ENCODE data around the gene MARK3.
A peak's percentile ranks its signal among the peaks of the same experiment; 100 is the strongest.
"Not testable (repeated sequence)": the region's sequence is repeated elsewhere in the genome, so short reads cannot be mapped to it uniquely, and the experiment has no call there.

Gene MARK3

DNA sequence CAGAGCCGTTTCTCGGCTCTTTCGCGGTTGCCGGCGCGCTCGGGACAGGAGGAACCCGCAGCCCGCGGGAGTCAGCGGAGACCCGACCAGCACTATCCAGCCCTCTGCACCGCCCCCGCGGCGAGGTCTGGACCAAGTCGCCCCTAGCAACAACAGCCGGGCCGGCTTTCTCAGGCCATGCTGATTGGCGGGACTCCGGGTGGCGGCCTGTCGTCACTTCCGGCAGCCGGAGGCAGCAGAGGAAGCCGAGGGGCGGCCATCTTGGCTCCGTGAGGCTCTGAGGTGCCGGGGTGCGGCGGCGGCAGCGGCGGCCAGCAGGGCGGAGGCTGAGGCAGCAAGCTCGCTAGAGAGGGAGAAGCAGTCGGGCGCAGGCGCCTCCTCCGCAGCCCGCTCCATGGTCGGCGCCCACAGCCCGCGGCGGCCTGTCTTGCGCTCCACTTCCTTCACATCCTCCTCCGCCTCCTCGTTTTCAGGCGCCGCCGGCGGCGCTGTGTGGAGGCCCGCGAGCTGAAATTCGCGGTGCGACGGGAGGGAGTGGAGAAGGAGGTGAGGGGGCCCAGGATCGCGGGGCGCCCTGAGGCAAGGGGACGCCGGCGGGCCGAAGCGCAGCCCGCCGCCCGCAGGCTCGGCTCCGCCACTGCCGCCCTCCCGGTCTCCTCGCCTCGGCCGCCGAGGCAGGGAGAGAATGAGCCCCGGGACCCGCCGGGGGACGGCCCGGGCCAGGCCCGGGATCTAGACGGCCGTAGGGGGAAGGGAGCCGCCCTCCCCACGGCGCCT, at the start of gene MARK3:
MARK3 (plus strand) TSS at position 264 of the 777 bp plus-strand sequence. CDS start 615 bp downstream, outside the sequence.
- DNase-seq, result peak; percentile 92 to 95 (median 94)

DNA sequence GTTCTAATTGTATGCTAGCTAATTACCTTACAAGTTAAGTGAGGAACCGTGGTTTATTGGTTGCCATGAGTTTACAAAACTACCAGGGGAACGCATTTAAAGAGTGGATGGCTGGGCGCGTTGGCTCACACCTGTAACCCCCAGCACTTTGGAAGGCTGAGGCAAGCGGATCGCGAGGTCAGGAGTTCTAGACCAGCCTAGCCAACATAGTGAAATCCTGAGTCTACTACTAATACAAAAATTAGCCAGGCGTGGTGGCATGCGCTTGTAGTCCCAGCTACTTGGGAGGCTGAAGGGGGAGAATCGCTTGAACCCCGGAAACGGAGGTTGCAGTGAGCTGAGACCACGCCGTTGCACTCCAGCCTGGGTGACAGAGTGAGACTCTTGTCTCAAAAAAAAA, 49.0 kb upstream of the MARK3 start:
- no peak for DNase-seq

DNA sequence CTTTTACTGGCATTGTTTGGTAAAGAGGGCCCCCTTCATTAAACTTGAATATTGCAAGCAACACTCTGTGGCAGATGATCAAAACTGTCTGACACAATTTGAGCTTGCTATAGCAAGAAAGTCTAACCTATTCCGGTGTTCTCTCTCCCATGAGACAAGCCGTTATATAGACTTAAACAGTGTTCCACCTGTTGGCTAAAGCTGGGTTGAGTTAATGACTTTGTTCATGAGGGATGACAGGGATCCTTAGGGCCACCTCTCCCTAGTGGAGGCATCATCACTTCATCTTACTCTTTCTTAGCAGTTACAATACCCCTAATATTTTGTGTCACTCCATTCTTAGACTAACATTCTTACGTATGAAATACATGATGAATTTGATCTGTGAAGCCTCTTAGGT, 47.4 kb upstream of the MARK3 start:
- DNase-seq, result no peak

DNA sequence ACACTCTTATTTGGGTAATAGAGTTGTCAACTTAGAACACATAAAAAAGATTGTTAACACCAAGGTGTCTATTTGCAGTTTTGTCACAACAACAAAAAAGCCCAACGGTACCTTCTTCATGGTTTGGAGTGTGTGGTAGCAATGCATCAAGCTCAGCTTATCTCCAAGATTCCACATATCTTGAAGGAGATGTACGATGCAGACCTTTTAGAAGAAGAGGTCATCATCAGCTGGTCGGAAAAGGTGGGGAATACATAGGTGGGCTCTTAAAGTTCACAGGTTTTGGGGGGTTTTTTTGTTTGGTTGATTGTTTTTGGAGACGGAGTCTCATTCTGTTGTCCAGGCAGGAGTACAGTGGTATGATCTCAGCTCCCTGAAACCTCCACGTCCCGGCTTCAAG, 45.7 kb upstream of the MARK3 start:
- no peak for DNase-seq

DNA sequence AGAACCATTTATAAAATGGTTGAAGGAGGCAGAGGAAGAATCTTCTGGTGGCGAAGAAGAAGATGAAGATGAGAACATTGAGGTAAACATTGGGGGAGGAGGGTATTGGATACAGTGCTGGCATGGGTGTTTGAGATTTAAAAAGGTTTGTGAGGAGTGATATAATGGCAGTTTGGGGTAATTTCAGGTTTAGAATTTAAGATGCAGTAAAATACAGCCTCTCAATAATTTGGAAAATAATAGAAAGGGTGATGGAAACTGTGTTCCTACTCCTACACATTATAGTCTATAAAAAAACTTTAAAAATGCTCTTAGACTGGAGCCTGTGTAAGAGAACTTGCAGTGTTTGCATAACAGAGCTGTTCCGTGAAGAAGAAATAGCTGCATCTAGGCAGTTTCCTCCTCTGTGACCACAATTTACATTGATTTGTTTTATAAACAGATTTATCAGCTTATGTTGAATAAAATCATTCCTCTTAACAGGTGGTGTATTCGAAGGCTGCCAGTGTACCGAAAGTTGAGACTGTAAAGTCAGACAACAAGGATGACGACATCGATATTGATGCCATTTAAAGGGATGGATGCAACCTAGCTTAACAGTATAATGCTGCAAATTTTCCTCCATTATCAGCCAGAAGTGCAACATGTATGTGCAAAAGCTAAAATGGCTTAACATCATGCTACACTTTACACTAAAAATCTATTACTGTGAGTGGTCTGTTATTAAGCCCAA, 44.6 kb upstream of the MARK3 start:
- DNase-seq, result no peak

DNA sequence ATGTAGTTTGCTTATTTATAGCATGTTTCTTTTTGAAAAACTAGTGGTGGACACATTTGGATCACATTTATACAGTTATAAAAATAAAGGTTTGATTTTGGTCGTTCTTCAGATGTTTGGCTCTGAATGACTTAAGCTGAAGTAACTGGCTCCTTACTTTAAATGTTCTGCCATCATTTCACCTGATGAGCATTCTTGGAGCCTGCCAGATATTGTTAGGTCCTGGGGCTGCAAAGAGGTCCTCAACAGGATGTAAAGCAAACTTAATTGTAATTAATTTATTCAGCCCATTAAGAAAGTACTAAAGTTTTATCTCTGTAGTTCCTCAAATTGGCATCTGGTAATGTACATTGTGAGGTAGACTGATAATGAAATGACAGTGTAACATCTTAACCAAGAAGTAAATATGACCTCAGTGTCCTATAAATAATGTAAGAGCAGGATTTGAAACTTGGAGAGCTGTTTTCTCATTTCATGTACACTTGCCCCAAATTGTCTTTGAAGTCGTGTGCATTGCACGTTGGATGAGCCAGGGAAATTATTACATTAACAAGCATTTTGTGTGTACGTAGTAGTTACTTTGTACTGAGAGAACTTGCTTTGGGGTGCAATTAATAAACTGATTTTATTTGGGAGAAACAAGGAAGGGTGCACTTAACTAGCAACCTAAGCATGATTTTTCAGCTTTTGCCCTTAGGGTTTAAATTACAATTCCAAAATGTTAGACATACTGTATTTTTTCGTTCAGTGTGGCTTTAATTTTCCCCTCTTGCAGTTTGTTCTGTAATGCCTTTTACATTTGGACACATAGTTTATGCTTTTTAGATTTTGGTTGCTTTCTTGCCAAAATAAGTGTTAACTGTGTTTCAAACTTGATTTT, 43.7 kb upstream of the MARK3 start:
- DNase-seq, result no peak

DNA sequence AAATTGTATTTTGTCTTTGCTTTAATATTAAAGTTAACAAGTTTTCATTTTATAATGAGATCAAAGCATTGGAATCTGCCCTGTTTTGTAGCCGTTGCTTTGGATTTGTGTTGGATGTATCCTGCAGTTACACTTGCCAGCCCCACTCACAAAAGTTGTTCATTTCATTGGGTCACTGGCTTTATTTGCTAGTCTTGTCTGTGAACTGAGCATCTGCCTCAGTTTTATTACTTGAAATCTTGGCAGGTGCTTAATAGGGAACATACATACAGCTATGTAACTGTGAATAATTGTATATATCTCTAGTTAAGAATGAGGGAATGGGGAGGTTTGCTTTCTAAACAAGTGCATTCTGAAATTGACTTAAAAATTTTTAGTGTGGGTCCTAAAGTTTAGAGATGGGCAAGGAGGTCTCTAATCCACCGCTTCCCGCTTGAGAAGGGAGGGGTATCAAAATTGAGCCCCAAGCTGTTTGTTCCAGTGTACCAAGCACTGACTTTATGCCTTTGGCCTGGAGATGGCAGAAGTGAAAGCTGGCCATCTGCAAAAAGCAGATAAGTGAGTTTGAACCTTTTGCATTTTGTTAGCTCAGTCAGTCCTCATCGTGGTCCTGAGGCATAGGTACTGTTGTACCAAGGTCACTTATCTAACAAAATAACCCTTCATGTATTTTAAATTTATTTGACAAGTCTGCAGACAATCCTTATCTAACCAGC, 41.9 kb upstream of the MARK3 start:
- DNase-seq, result no peak

DNA sequence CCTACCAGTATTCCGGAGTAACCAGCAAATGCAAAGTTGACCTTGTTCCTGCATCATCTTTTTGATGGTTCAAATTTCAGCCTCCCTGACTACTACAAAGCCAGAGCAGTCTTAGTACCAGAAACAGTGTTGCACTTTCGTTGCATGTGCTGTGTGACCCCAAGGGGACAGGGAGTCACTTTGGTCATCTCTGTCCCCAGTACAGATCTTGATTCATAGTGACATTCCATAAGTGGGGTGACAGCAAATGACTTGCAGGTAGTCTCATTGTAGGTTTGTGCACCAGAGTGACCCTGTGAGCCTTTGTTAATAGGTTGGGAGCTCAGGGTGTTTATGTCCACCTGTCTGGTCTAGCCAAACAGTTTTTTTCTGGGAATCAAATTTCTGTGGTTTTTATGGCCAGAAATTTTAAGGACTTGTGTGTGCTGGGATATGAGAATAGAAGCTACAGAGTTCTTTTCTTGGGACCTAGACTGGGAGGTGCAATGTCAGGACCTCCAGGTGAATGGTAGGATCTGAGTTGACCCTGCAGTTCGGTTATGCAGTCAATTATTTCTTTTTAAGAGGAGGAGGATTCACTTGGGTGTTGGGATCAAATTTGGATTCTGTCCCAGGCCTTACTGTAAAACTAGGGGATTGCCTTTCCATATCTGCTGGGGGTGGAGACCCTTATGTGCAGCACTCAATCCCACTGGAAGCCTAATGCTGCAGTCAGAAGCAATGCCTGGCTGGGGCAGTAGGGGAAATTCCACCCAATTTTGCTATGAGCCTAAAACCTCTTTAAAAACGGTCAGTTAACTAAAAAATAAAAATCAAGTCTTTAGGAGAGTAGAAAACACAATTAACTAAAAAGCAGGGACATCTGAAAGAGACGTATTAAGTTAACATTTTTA, 41.1 kb upstream of the MARK3 start:
- no peak for DNase-seq

DNA sequence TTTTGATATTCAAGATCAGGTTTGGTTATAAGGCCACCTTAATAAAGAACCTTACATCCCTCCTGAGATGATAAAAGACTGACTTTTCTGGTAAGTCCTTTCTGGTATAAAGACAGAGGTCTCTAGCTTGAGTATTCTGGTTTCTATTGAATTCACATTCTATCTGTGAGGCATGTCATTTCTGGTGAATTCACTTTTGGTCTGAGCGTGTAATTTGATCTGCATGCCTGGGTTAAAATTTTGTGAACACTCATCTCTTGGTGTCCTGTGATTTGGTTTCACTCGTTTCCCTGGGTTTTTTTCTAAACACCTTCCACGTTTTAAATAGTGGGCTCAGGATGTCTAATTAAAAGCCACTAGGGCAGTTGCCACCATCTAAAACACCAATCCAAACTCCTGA, 38.9 kb upstream of the MARK3 start:
- DNase-seq, result no peak

DNA sequence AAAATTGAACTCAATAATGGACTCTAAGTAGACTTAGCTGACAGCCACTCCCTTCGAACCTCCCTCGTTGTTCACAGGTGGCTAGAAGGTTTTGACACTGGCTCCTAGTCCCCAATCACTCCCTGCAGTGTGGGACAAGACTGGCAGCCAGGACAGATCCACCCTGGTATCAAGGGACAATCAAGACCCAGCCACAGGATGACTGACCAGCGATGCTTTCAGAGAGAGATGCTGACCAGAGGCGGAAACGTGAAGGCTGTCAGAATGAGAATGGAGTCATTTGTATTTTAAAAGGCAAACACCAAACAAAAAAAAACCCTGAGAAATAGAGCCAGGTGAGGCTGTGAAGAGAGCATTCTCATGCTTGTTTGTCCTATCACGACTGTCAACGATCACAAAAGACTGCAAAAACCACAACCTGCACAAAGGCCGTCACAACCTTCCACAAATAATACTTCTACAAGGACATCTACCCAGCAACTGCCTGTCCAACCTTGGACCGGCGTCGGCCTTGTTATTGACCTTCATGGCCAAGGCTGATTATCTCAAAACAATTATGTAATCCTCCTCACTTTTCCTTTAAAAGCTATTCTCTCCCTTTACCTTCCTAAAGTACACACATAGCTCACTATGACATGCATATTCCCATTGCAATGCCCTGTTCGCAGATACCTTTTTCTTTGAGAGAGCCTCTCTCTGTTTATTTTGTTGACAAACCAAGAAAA, 38.0 kb upstream of the MARK3 start:
- DNase-seq, result no peak

DNA sequence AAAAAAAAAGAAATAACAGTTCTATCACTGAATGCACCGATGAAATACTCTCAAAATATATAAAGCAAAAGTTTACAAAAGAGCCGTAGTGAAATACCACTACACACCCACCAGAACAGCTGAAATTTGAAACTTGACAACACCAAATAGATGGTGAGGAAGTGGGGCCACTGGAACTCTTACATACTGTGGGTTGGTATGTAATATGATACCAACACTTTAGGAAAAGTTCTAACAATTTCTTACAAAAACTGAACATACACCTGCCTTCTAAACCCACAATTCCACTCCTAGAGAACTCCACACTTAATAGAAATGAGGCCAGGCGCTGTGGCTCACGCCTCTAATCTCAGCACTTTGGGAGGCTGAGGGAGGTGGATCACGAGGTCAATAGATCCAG, 37.1 kb upstream of the MARK3 start:
- DNase-seq, result no peak

DNA sequence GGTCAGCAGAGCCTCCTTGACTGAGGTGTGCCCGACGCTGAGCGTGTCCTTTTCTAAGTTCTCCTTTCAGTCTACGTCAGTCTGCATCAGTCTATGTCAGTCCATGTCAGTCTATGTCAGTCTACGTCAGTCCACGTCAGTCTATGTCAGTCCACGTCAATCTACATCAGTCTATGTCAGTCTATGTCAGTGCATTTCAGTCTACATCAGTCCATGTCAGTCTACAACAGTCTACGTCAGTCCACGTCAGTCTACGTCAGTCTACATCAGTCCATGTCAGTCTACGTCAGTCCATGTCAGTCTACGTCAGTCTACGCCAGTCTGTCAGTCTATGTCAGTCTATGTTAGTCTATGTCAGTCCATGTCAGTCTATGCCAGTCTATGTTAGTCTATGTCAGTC, 35.2 kb upstream of the MARK3 start:
- DNase-seq, result no peak

DNA sequence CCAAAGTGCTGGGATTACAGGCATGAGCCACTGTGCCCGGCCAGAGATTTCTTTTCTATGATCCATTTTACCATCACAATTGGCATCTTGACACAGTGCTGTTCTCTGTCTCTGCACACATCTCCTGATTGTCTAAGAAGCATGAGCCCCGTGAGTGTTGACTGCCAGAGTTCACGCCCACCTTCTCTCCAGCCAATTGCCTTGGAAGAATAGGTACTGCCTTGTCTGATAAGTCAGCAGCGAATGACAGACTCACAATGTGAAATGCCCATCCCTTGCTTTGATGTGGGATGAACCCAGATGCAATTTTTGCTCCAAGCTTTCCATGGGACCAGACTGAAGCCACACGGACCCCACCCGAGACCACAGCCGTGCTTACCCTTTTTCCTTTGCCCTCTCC, 31.9 kb upstream of the MARK3 start:
- no peak for DNase-seq

DNA sequence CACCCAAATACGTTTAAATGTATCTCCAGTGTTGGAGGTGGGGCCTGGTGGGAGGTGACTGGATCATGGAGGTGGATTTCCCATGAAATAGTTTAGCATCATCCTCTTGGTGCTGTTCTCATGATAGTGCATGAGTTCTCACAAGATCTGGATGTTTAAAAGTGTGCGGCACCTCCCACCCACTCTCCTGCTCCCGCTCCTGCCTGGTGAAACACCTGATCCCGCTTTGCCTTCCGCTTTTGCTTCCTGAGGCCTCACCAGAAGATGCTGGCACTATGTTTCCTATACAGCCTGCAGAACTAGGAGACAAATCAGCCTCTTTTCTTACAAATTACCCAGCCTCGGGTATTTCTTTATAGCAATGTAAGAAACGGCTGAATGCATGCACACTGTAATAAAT, 31.1 kb upstream of the MARK3 start:
- no peak for DNase-seq

DNA sequence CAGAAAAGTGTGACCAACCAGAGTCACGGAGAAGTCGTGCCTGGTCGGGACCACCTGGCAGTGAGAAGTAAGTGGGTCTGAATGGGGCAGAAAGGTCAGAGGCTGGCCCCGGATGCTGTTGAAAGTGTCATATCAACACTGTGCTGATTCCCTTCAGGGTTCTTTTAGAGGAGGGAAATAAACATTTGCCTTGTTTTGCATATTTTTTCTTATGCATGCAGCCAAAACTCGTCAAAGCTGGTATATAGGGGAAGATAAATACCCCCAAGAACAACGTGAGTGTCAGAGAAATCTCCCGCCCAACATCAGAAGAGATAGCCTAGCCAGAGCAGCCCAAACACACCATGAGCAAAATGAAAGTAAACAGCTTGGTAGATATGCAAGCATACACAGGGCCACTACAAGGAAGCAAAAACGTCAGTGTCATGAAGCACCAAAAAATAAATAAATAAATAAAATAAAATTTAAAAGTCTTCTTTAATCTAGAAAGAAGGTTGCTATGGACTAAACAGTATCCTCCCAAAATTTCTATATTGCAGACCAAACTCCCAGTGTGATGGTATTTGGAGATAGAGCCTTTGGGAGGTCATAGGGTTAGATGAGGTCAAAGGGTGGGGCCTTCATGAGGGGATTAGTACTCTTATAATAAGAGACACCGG, 29.1 kb upstream of the MARK3 start:
- no peak for DNase-seq

DNA sequence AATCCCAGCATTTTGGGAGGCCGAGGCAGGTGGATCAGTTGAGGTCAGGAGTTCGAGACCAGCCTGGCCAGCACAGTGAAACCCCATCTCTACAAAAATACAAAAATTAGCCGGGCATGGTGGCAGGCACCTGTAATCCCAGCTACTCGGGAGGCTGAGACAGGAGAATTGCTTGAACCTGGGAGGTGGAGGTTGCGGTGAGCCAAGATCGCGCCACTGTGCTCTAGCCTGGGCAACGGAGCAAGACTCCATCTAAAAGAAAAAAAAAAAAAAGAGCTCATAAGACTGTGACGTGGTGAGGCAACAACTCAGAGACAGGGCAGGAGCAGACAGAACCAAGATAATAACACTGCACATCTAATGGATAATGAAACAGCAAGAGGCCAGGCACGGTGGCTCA, 27.7 kb upstream of the MARK3 start:
- not testable (repeated sequence) for DNase-seq

DNA sequence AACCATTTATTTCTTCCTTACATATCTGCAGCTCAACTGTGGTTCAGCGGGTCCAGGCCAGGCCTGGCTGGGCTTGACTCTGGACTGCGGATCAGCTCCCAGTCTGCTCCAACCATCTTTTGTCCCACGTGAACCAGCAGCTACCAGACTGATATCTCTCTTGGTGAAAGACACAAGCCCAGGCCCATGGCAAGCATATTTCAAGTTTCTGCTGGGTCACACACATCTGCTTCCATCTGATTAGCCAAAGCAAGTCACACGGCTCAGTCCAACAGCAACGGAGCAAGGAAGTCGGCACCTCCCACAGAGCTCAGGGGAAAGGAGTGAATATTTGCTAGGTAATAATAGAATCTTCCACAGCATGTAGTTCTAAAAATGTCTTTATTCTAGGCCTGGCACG, 24.7 kb upstream of the MARK3 start:
- DNase-seq, result no peak

DNA sequence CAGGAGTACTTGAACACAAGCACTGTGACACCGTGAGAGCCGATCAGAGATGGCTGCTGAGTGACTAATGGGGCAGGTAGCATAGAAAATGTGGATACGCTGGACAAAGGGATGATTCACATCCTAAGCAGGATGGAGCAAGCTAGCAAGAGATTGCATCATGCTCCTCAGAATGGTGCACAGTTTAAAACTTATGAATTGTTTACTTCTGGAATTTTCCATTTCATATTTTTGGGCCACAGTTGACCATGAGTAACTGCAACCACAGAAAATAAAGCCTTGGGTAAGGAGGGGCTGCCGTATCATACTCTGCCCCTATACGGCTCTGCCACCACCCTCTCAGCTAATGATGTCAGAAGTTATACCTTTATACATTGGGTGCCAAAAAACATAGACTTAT, 23.3 kb upstream of the MARK3 start:
- DNase-seq, result no peak

DNA sequence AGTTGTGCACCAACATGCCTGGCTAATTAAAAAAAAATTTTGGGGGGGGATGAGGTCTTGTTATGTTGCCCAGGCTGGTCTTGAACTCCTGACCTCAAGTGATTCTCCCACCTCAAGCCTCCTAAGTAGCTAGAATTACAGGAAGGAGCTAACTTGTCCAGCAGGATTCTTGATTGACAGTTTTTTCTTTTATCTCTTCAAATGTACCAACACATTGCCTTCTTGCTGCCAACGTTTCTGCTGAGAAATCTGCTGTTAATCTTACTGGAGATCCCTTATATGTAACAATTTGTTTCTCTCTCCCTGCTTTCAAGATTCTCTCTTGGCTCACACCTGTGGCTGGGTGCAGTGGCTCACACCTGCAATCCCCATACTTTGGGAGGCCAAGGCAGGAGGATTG, 22.4 kb upstream of the MARK3 start:
- DNase-seq, result no peak

DNA sequence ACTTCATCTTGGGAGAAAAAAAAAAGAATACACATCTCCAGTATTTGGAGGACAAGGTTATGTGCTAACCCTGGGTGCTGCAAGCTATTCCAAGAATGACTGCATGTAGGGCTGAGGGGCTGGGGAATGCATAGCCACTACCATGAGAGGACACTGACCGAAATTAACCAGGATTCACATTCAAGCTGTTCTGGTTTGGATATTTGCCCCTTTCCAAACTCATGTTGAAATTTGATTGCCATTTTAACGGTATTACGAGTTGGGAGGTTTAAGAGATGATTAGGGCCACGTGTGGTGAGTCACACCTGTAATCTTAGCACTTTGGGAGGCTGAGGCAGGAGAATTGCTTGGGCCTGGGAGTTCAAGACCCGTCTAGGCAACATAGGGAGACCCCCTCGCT, 18.5 kb upstream of the MARK3 start:
- no peak for DNase-seq

DNA sequence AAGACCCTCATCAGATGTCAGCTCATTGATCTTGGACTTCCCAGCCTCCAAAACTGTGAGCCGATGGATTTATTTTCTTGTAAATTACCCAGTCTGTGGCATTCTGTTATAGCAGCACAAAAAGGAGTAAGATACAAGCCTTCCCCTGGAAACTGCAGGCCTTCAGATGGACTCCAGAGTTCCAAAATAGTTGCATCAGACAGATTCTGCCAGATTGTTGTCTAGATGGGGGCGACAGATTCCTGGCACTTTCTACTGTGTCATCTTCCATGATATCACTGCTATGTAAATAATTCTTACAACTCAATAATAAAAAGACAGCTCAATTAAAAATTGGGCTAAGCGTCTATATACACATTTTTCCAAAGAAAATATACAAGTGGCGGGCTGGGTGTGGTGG, 17.2 kb upstream of the MARK3 start:
- DNase-seq, result no peak

All from activated CD4-positive, CD25-positive, alpha-beta regulatory T cell (primary cell).